DMS79 treated with DMSO at 0.1 percent for 48 hours (cell line): ENCODE data around the gene ZNF277.

Source experiments
- DNase-seq: peaks from one replicate; lab custom pipeline; 2025; lab: John Stamatoyannopoulos, UW

Gene ZNF277, protein sequence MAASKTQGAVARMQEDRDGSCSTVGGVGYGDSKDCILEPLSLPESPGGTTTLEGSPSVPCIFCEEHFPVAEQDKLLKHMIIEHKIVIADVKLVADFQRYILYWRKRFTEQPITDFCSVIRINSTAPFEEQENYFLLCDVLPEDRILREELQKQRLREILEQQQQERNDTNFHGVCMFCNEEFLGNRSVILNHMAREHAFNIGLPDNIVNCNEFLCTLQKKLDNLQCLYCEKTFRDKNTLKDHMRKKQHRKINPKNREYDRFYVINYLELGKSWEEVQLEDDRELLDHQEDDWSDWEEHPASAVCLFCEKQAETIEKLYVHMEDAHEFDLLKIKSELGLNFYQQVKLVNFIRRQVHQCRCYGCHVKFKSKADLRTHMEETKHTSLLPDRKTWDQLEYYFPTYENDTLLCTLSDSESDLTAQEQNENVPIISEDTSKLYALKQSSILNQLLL

DNA sequence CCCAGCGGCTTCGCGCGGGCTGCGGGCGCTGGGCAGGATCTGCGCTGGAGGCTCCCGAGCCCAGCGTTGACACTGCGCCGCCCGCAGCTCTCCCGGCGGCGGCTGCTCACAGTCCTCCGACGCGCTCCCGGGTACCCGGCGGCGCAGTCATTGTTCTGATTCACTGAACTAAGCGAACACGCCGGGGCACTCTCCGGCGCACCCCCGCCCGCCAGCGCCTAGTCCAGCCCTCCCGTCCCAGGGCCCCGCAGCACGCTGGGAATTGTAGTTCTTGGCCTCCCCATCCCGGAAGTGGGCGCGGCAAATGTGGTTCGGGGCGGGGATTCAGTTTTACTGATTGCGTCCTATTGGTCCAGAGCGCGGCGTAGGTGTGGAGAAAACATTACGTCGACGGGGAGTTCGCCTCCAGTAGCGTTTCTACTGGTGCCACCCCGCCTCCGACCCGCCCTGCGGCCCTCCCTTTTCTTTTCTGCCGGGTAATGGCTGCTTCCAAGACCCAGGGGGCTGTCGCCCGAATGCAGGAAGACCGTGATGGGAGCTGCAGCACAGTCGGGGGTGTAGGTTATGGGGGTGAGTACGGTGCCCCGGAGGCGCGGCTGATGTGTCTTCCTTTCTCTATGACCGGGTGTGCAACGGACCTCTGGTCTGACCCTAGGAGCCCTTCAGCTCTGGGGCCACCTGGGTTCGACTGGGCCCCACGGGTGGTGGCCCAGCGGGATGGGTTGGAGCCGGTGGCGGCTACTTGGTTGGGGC is at the start of gene ZNF277, which contains the start of gene DOCK4:
Gene ZNF277 (plus strand): TSS at position 458 of the 753 bp plus-strand sequence. CDS start 22 bp downstream, at position 480.
Gene DOCK4 (minus strand): TSS at position 162 of the 753 bp plus-strand sequence. CDS start 261 bp downstream, outside the sequence.
- peak; percentile 98 for DNase-seq

DNA sequence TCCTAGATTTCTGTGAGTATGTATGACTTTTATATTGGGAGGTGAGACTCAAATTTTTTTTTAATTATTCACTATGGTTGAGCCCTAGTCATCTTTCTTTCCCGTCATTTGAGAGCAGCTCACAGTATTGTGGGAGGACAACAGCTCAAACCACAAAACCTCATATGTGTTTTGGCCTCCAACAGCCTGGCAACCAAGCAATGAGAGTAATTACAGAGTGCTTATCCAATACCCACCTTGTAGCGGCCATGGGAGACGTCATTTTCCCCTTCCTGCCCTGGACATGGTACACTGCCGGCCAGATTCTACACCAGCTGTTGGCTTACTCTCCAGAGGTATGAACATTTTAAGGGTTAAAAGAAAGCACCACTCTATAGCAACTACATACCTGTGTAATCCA is 49.4 kb upstream of the ZNF277 start:
- DNase-seq = no peak

DNA sequence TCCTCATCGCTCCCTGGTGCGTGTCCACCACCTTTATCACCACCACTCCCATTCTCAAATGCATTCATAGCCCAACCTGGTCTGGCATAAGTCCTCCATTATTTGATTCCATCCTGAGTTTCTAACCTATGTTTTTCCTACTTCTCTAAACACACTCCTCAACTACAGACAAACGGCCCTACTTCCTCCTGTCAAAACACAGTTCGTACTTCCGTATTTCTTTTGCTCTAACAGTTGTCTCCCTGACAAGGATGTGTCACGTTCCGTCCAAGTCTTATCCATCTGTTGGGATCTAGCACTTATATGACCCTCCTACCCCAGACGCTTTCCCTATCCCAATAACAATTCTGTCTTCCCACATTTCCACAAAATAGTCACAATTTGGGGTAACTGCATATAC is 47.1 kb upstream of the ZNF277 start:
- no peak for DNase-seq

DNA sequence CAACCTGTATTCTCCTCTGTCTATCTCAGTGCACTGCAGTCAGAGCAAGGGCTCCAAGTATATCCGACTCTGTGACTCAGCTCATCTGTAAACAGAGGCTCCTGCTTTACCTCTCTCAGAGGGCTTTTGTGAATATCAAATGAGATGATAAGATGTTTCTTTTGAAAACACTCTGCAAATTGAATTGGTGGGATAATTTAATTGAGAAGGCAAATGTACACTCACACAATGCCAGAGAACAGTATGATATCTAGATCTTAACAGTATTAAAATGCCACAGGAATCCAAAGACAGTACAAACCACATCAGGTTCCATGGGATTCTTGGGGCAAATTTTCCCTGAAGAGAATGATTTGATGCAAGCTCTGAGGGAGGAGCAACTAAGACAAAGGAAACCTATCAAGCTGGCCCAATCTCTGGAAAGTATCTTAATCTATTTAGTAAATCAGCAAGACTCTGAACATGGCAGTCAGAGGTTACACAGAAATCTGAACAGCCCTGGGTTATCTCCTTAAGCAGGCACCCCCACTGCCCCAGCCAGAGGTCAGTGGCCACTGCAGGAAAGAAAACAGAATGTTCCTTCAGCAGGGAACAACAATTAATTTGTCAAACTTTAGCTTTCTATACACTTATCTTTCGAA is 46.2 kb upstream of the ZNF277 start:
- DNase-seq = no peak

DNA sequence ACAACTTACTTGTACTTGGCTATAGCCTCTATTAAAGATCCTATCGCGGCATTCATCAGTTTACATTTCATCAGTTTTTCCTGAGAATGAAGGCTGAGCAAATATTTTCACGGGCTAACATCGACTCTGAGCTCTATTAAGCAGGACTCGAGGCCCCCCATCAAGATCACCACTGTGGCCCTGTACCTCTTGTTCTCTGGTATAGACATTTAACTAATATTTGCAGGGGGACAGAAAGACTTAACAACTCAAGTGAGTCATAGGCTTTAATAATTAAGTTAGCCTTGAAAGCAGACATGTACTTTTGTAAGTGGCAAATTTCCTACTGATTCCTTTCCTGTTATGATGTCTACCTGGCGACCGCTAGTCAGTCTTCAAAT is 45.7 kb upstream of the ZNF277 start:
- DNase-seq = no peak

DNA sequence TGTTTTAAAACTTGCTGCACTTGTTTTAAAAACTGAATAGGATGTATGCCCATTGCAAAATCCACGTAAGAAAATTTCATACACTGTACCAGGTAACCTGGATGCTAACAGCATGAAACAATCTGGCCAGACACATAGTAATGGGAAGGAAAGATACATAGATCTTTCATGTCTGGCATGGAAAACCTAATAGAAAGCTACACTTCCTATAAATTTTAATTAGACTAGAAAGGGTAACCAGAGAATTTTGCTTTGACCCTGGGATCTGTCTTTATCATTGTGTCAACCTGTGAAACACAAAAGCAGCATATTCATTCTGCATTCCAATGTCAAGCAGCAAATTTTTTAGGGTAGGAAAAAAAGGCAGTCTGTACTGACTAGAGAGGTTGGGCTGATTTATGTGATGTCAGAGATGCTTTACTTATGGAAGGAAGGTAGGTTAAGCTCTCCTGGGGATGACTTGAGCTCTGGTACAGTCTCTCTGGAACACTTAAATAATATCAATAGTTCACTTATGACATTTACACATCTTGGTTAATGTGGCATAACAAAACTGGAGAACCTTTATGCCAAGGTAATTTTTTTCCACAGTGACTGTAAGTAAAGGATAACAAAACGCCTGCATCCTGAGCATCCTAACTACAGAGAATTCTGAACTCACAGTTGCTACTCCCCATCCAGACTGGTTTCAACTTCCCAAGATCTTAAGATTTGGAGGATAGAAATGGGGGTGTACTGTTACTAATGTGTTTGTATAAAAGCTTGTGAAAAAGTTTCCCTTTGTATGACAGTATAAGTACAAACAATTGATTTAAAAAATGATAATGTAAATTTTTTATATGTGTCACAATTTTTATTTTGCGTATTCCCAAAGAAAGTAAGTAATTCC is 45.0 kb upstream of the ZNF277 start:
- DNase-seq = peak; percentile 51

DNA sequence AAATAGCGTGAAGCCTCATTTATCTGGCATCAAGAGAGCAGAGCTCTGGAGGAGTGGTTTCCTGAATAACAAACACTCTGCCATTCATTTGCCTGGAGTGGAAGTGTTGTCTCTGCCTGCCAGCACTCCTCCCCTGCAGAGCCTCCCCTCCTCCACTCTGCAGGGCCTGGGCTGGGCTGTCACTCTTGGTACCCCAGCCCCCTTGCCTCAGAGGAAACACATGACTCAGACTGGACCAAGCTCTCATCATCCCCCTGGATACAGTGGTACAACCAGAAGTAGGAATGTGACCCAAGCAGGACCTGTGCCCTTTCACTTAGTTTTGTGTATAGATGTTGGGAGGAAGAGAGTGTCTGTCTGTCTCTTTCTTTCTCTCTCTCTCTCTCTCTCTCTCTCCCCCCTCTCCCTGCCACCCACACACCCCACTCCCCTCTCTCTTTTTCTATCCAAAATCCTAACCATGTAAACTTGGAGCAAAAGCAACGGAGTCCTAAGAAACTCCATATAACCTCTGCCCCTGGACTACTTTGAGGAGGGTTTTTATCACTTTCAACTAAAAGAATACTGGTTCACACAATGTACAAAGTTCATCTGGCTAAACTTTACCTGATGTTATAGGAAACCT is 44.2 kb upstream of the ZNF277 start:
- DNase-seq = peak; percentile 65

DNA sequence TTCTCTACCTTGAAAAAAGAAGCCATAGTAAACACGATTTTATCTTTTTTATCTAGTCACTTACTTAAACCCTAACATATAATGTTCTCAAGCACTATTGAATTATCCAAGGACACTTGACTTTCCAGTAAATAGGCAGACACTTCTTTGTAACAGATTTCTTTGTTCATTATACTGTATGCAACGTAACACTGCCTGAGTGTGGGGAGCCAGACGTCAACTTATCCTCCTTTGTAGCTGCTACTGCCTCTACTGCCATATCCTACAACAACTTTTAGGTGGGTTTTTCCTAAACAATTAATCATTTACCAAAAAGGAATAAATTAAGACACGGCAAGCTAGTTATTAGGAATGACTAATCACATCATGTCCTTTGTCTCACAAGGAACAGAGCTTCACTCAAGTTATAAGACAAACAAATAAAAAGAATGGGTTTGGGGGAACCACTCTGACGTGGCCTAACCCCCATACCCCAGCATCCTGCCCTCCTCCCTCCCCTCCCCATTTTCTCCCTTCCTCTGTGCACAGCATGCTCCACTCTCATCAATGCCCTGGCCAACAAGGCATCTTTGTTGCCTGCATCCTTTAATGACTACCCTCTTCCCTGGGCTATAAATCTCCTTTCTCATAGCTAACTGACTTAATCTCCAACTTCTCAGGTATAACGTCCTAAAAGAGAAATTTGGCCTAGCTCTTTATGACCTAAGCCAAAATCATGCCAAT is 43.5 kb upstream of the ZNF277 start:
- peak; percentile 73 for DNase-seq

GRCh38 chr7:112167147-112167546 is 39.3 kb upstream of the ZNF277 start:
- DNase-seq = no peak

GRCh38 chr7:112168915-112169314 is 37.6 kb upstream of the ZNF277 start:
- DNase-seq = no peak

- DNase-seq = no peak
Measured at GRCh38 chr7:112171673-112172072, 34.8 kb upstream of the ZNF277 start.

- no peak for DNase-seq
Measured at GRCh38 chr7:112172870-112173567, 33.5 kb upstream of the ZNF277 start.

DNA sequence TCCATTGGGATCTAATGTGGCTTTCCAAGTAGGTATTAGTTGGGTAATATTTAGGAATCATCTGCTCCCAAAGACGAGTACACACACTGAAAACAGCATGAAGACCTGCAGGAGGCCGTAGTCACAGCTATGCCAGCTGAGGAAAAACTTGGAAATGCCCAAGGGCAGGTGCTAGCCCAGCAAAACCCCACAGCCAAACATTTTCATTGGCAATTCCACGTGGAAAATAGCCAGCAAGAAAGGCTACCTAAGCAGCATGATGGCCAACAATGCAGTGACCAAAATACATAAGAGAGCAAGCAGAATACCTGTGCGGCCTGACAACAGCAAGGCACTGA is 33.0 kb upstream of the ZNF277 start:
- no peak for DNase-seq

GRCh38 chr7:112174192-112174591 is 32.3 kb upstream of the ZNF277 start:
- DNase-seq = no peak

DNA sequence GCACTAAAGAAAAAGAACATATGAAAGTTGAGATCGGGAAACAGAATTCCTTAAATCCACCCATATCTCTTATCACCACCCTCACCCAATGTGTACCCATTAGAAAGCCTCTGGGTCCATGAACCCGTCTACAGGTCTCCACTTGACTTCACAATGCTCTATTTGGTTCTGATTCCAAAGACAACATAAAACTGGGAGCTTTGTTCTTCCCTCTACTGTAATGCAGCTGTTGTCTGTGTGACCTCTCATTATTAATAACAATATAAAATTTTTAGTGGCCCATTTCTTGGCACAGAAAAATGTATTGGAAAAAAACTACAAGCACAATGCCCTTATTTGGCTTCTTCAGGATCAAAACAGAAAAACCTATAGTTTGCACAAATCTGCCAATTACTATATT is 30.3 kb upstream of the ZNF277 start:
- no peak for DNase-seq

GRCh38 chr7:112176693-112177415 is 29.6 kb upstream of the ZNF277 start:
- no peak for DNase-seq

GRCh38 chr7:112180223-112180622 is 26.3 kb upstream of the ZNF277 start:
- no peak for DNase-seq

DNA sequence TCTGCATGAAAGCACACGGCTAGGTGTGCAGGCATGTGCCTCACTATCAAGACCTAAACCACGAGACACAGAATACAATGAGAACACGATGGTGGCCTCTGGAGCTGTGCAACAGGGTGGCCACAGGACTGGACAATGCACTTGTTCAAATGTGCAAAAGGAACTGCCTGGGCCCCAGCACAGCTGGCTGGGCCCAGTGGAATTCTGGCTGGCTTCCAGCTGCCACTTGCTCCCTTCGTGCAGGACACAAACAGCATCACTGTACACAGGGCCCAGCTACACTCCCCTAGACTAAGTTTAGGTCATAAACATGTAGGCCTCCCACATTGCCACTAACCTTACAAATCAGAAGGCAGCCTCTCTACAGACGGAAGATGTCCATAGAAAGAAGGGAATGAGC is 23.7 kb upstream of the ZNF277 start:
- no peak for DNase-seq

- no peak for DNase-seq
Measured at GRCh38 chr7:112183266-112183665, 23.2 kb upstream of the ZNF277 start.
